Heart right ventricle (tissue), 16 donors: ENCODE measurements around the gene UTS2B. TPM values are rescaled to one million over a fixed set of nuclear protein-coding genes. Genes with fewer than 3 reads are reported as not detected.

Experiments used
- ATAC-seq, 8 donors: fragments of 200-7000 bp; cut with Tn5 transposase; one replicate each; pipeline ENCODE4 v1.9.1; 2020; ENCODE audit warnings: mild to moderate bottlenecking in 8 of 8, moderate library complexity in 8 of 8, moderate number of reproducible peaks in 1 of 8
- DNase-seq, 2 donors: peaks; one replicate each; pipeline ENCODE4 v3.0.0-alpha.2; 2020
- H3K27ac ChIP-seq, 10 donors: fragments of 200-600 bp; sonication (generic) in 2 of 10; one replicate each; pipeline versions ENCODE4 v1.5.0 to v1.8.0; 2020 to 2022; ENCODE audit warnings: mild to moderate bottlenecking in 3 of 10
- H3K27me3 ChIP-seq, 7 donors: fragments of 200-600 bp; one replicate each; pipeline ENCODE4 v1.8.0; 2021 to 2022; ENCODE audit warnings: mild to moderate bottlenecking in 2 of 7
- H3K36me3 ChIP-seq, 9 donors: fragments of 200-600 bp; sonication (generic) in 1 of 9; one replicate each; pipeline versions ENCODE4 v1.5.0 to v1.8.0; 2020 to 2022; ENCODE audit warnings: mild to moderate bottlenecking in 2 of 9
- H3K4me1 ChIP-seq, 9 donors: fragments of 200-600 bp; sonication (generic) in 1 of 9; one replicate each; pipeline versions ENCODE4 v1.5.0 to v1.8.0; 2020 to 2022; ENCODE audit warnings: mild to moderate bottlenecking in 4 of 9
- H3K4me3 ChIP-seq, 10 donors: fragments of 200-600 bp; sonication (generic) in 2 of 10; one replicate each; pipeline versions ENCODE4 v1.5.0 to v1.8.0; 2020 to 2022; ENCODE audit warnings: mild to moderate bottlenecking in 7 of 10, moderate library complexity in 2 of 10
- H3K9me3 ChIP-seq, 11 donors: fragments of 200-600 bp in 10 of 11; sonication (generic) in 2 of 11; one replicate each; pipeline versions ENCODE4 v1.5.0 to v1.8.0; 2013 to 2022; ENCODE audit warnings: mild to moderate bottlenecking in 2 of 11, control low read depth in 1 of 11, moderate library complexity in 1 of 11
- WGBS, 2 donors: extraction: QIAGEN DNeasy Blood & Tissue Kit; methylation state at CpG; one replicate each; pipeline ENCODE4 v1.1.7; 2013; ENCODE audit warnings: inconsistent platforms in 1 of 2; 5-methylcytosine and 5-hydroxymethylcytosine counted together
- intact Hi-C, 10 donors: fragments of 100-400 bp; cut with DNase I; formaldehyde crosslinking; loops; one replicate each; pipeline versions ENCODE4 v1.11.1 to v1.14.2; 2022
- polyA plus RNA-seq, 2 donors: library from polyadenylated mRNA; stranded (reverse); fragments of 200-250 nt; gene quantifications; one replicate each; pipeline ENCODE4 v1.2.3, GENCODE V29; 2013
- total RNA-seq, 10 donors: library from RNA; stranded (reverse); fragmentation: NEBNext Ultra II Directional in 3 of 10; extraction: Animal tissue kit (Norgen Biotek cat#: 25700) in 3 of 10; gene quantifications; one replicate each; pipeline versions ENCODE4 v1.2.1 to v1.2.4, GENCODE V29; 2021 to 2023
- TF ChIP-seq, protein P1 (sequence below), 9 donors: fragments of 200-600 bp; sonication (generic) in 2 of 9; IDR thresholded peaks; one replicate each; pipeline versions ENCODE4 v1.5.0 to v1.8.0; 2021 to 2022; ENCODE audit warnings: antibody characterized with exemption in 9 of 9, mild to moderate bottlenecking in 5 of 9, moderate library complexity in 1 of 9
- donor health status: Arrhythmogenic right ventricular cardiomyopathy.
- donor health status: ischemic (EF 13 %, LVEDD 7.1; RV severe dilation, severe dysfunction).
- donor health status: healthy with polysubstance abuse.
- donor health status: DM: no; HTN: yes; CAD: no.
- donor health status: DM: no; HTN: no; CAD: no.
- donor health status: ischemic (EF 25% LVEDD 6.9; RV normal size, moderate dysfunction).
- donor health status: ischemic (EF 25% LVEDD 5.7; RV mildly dilated, moderate dysfunction).
- donor health status: healthy.
- donor health status: DM: yes; HTN: yes; CAD: no.
- donor health status: Ischemic cardiomyopathy.
- donor health status: ischemic (EF 35%, LVEDD 5.7; RV mildly dilated, moderate dysfunction).
- donor health status: nonischemic (EF 11% LVEDD 7.7; RV severe dilation, severe dysfunction).
- donor health status: DM: yes; HTN: yes; CAD: no.
- donor health status: PGD.
- donor health status: ischemic (EF 29% LVEDD 5.4; RV normal size, mild dysfunction).
- donor health status: nonischemic (EF 23%, LVEDD 6.1; RV moderate dilation, normal function).

UTS2B gene
- total and polyA plus RNA-seq, 12 donors, result 0.10 to 0.53 (median 0.25) TPM; not detected in 5

DNA sequence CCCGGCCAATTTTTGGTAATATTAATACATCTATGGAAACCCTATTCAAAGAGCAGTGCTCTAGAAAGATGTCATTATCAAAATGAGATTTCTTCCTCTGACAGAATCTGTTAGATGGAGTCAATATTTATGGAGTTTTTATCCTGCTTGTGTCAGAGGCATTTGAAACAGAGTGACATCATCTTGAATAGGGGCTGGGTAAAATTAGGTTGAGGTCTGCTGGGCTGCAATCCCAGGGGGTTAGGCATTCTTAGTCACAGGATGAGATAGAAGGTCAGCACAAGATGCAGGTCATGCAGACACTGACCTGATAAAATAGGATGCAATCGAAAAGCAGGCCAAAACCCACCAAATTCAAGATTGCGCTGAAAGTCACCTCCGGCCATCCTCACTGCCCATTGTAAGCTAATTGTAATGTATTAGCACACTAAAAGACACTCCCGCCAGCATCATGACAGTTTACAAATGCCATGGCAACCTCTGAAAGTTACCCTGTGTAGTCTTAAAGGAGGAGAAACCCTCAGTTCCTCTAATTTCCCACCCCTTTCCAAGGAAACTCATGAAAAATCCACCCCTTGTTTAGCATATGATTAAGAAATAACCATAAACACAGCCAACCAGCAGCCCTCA is 28.4 kb downstream of the UTS2B start:
- Histone ChIP-seq H3K36me3 (no peaks in the 10 kb centered on the region), H3K4me1 (no peaks in the 10 kb centered on the region), H3K9me3 (no peaks in the 10 kb centered on the region), H3K27me3 (no peaks in the 10 kb centered on the region), H3K4me3 (no peak overlapping the region), H3K27ac (no peak overlapping the region)
- ATAC-seq, result no peak
- TF ChIP-seq, protein P1, sequence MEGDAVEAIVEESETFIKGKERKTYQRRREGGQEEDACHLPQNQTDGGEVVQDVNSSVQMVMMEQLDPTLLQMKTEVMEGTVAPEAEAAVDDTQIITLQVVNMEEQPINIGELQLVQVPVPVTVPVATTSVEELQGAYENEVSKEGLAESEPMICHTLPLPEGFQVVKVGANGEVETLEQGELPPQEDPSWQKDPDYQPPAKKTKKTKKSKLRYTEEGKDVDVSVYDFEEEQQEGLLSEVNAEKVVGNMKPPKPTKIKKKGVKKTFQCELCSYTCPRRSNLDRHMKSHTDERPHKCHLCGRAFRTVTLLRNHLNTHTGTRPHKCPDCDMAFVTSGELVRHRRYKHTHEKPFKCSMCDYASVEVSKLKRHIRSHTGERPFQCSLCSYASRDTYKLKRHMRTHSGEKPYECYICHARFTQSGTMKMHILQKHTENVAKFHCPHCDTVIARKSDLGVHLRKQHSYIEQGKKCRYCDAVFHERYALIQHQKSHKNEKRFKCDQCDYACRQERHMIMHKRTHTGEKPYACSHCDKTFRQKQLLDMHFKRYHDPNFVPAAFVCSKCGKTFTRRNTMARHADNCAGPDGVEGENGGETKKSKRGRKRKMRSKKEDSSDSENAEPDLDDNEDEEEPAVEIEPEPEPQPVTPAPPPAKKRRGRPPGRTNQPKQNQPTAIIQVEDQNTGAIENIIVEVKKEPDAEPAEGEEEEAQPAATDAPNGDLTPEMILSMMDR (IDR thresholded peaks at IDR 0.05), result no peak
- intact Hi-C loops, result no loop called here
- no peak for DNase-seq
- WGBS, 2 donors, result 94 to 96% methylated on average over 5 of the region's 5 CpGs

DNA sequence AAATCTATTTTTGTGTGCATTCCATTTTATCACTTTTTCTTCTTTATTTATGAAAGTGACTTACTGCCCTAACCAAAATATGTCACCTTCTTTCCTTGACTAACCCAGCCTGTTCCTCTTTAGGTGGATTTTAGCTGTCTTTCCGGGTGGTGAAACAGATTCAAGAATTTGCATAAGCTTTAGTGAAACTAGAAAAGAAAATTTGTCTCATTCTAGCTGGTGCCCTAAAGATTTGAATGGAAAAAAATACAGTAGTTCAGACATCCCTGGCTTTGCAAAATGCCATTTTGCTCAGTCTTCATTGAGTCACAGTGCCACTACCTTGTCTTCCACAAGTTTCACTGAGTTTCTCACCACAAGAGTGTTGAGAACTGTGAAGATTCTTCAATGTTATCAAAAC is 29.3 kb downstream of the UTS2B start:
- ATAC-seq, result no peak
- no peaks in the 10 kb centered on the region for H3K4me1 ChIP-seq
- H3K27ac ChIP-seq, result no peak overlapping the region
- intact Hi-C loops, result no loop called here
- no peak for DNase-seq
- no peaks in the 10 kb centered on the region for H3K36me3 ChIP-seq
- no peak overlapping the region for H3K4me3 ChIP-seq
- 88 to 100% methylated on average over 1 of the region's 1 CpG for WGBS, 2 donors
- H3K27me3 ChIP-seq, result no peaks in the 10 kb centered on the region
- no peaks in the 10 kb centered on the region for H3K9me3 ChIP-seq
- TF ChIP-seq, protein P1 (IDR thresholded peaks at IDR 0.05), result no peak

DNA sequence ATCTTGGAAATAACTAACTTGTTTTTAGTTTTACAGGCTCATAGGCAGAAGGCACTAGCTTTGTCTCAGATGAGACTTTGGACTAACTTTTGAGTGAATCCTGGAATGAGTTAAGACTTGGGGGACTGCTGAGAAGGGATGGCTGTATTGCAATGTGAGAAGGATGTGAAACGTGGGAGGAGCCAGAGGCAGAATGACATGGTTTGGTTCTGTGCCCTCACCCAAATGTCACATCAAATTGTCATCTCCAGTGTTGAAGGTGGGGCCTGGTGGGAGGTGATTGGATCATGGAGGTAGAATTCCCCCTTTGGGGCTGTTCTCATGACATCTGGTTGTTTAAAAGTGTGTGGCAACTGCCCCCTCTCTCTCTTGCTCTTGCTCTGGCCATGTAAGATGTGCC is 29.9 kb downstream of the UTS2B start:
- intact Hi-C loops, result no loop called here
- ATAC-seq (no peak), DNase-seq (no peak)
- TF ChIP-seq, protein P1 (IDR thresholded peaks at IDR 0.05), result no peak
- H3K9me3 ChIP-seq, result no peaks in the 10 kb centered on the region
- no peaks in the 10 kb centered on the region for H3K36me3 ChIP-seq
- WGBS, 2 donors, result 74 to 89% methylated on average over 1 of the region's 1 CpG
- H3K4me3 ChIP-seq, result no peak overlapping the region
- no peaks in the 10 kb centered on the region for H3K27me3 ChIP-seq
- no peaks in the 10 kb centered on the region for H3K4me1 ChIP-seq
- H3K27ac ChIP-seq, result no peak overlapping the region

- no peaks in the 10 kb centered on the region for H3K4me1 ChIP-seq
- no peaks in the 10 kb centered on the region for H3K27me3 ChIP-seq
- intact Hi-C loops, result no loop called here
- no peak overlapping the region for H3K4me3 ChIP-seq
- ATAC-seq (no peak), DNase-seq (no peak)
- no peak overlapping the region for H3K27ac ChIP-seq
- H3K36me3 ChIP-seq, result no peaks in the 10 kb centered on the region
- no peaks in the 10 kb centered on the region for H3K9me3 ChIP-seq
- TF ChIP-seq, protein P1 (IDR thresholded peaks at IDR 0.05), result no peak
These were observed 31.5 kb downstream of the UTS2B start for GRCh38 chr3:191298846-191299245.
